Esophagus muscularis mucosa (tissue), 4 donors: Measurements from ENCODE around the gene ANK3. TPM values are rescaled to one million over a fixed set of nuclear protein-coding genes. Genes with fewer than 3 reads are reported as not detected.

Experiments used
- DNase-seq: peaks from one replicate; pipeline ENCODE4 v3.0.0-alpha.2; 2017; ENCODE audit errors: extremely low spot score
- H3K27ac ChIP-seq, 4 donors: fragments of 200-600 bp; sonication (generic); replicated peaks in 1 of 4; 1 replicate in 3 of 4; 2 replicates in 1 of 4; pipeline ENCODE4 v1.5.1; 2016 to 2019; ENCODE audit warnings: mild to moderate bottlenecking in 1 of 4
- H3K27me3 ChIP-seq, 4 donors: fragments of 200-600 bp; sonication (generic); one replicate each; pipeline versions ENCODE4 v1.5.1 to v1.6.0; 2016 to 2019
- H3K36me3 ChIP-seq, 4 donors: fragments of 200-600 bp; sonication (generic); one replicate each; pipeline ENCODE4 v1.5.1; 2016 to 2019
- H3K4me1 ChIP-seq, 4 donors: fragments of 200-600 bp; sonication (generic); one replicate each; pipeline ENCODE4 v1.5.1; 2016 to 2019
- H3K4me3 ChIP-seq, 4 donors: fragments of 200-600 bp; sonication (generic); 1 replicate in 2 of 4; 2 replicates in 2 of 4; pipeline ENCODE4 v1.5.1; 2016 to 2019; ENCODE audit warnings: mild to moderate bottlenecking in 4 of 4, moderate library complexity in 1 of 4
- H3K9me3 ChIP-seq, 4 donors: fragments of 200-600 bp; sonication (generic); 1 replicate in 3 of 4; 2 replicates in 1 of 4; pipeline ENCODE4 v1.5.1; 2016 to 2019
- CTCF ChIP-seq, 3 experiments: fragments of 200-600 bp in 2 of 3; fragments of 450-650 bp in 1 of 3; sonication (generic) in 2 of 3; IDR thresholded peaks; one replicate each; pipeline ENCODE4 v1.5.1; 2017 to 2019; ENCODE audit warnings: antibody characterized with exemption in 3 of 3, mild to moderate bottlenecking in 2 of 3, moderate library complexity in 1 of 3
- EP300 ChIP-seq: sonication (generic); formaldehyde crosslinking; IDR thresholded peaks from one replicate; pipeline ENCODE4 v1.6.1; 2017; ENCODE audit warnings: antibody characterized with exemption
- POLR2A ChIP-seq: fragments of 450-650 bp; IDR thresholded peaks from one replicate; pipeline ENCODE4 v1.6.1; 2017; ENCODE audit warnings: antibody characterized with exemption, moderate library complexity, mild to moderate bottlenecking, low read depth
- POLR2AphosphoS5 ChIP-seq, 2 donors: sonication (generic); formaldehyde crosslinking; IDR thresholded peaks; one replicate each; pipeline ENCODE4 v1.6.1; 2017; ENCODE audit warnings: antibody characterized with exemption in 2 of 2
- WGBS: methylation state at CpG from one replicate; pipeline ENCODE4 v1.1.5; 2018; 5-methylcytosine and 5-hydroxymethylcytosine counted together
- intact Hi-C: fragments of 100-400 bp; cut with DNase I; formaldehyde crosslinking; loops from one replicate; pipeline ENCODE4 v1.15.1; 2023
- total RNA-seq, 4 donors: library from RNA; depleted of rRNA; stranded (reverse); fragments of >200 nt; gene quantifications; one replicate each; pipeline versions ENCODE4 v1.1.0 to v1.2.1, GENCODE V29; 2016

ANK3 gene
- total RNA-seq, 4 donors from 2014 or later: 25.5 to 44.9 (median 26.6) TPM

DNA sequence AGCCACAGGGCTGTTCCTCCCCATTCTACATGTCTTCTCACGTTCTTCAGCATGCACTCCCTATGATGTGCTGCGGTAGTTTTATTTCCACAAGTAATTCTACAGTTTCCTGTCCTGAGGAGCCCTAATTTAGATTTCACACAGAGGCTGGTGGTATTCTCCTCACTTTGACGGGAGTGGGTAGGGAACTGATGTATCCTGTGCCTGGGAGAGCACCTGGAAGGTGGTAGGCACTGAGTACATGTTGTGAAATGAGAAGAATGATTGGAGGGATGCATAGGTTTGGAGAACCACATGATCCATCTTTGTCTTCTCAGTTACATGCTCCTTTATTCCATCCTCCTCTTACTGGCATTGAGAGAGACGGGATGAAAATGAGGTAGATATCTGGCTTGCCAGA, 365.2 kb downstream of the ANK3 start:
- TF ChIP-seq CTCF (IDR thresholded peaks at IDR 0.05) (no peak), POLR2A (no peak), POLR2AphosphoS5 (IDR thresholded peaks at IDR 0.05) (no peak), EP300 (no peak)
- 95% methylated on average over 4 of the region's 4 CpGs for WGBS
- H3K36me3 ChIP-seq: no peaks in the 10 kb centered on the region
- intact Hi-C loops: no loop called here
- H3K4me3 ChIP-seq: no peak overlapping the region
- no peak for DNase-seq
- no peaks in the 10 kb centered on the region for H3K9me3 ChIP-seq
- no peak overlapping the region for H3K27ac ChIP-seq
- no peaks in the 10 kb centered on the region for H3K4me1 ChIP-seq
- no peaks in the 10 kb centered on the region for H3K27me3 ChIP-seq

DNA sequence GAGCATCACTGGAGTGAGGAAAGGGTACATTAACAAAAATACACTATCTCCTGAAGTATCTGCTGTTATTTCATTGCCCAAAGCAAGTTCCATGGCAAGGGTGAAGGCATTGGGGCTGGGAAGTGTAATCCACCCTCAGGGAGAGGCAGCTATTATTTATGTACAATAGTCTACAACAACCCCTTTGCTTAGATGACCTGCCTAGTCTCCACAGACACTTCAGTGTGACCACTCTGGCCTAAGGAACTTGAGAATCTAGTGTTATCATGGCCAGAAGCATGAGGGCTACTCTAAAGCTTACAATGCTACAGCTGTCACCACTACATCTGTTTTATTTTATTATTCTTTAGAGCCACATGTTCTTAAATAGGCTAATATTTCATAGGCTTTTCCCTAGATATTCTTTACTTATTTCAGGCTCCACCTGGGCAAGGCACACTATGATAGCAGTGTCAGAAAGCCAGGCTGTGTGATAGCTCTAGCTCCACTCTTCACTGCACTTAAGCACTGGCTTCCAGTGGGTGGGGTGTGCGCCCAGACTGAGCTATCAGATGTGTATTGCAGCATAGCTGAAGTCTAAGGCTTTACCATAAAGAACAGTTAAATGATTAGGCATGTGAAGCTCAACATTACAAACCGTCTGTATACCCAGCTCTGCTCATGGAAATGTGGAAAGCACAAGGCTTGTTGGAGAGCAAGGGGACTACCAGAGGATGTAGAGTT, 366.4 kb downstream of the ANK3 start:
- Histone ChIP-seq H3K9me3 (no peaks in the 10 kb centered on the region), H3K36me3 (no peaks in the 10 kb centered on the region), H3K27ac (no peak overlapping the region), H3K4me3 (no peak overlapping the region), H3K27me3 (no peaks in the 10 kb centered on the region), H3K4me1 (no peaks in the 10 kb centered on the region)
- no peak for TF ChIP-seq CTCF (IDR thresholded peaks at IDR 0.05)
- TF ChIP-seq POLR2A: no peak
- TF ChIP-seq EP300: no peak
- TF ChIP-seq POLR2AphosphoS5 (IDR thresholded peaks at IDR 0.05): no peak
- no peak for DNase-seq
- intact Hi-C loops: no loop called here
- WGBS: 82% methylated on average over 2 of the region's 2 CpGs

DNA sequence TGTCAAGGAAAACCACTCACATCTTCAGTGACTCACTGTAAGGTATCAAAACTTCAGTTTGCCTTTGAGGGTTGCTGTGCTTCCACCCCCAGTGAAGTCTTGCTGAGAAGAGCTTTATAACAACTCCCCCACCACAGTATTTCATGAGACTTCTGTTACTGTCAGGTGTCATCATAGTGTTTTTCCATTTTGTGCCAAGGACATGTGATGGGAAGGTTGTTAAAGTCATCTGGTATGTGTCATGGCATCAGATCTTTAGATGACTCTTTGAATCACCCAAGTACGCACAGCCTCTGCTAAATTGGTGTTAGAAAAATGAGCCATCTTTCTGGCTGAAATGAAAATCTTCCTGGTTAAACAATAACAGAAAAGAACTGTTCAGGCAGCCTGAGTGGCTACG, 368.3 kb downstream of the ANK3 start:
- Histone ChIP-seq H3K36me3 (no peaks in the 10 kb centered on the region), H3K27ac (no peak overlapping the region), H3K9me3 (no peaks in the 10 kb centered on the region), H3K27me3 (no peaks in the 10 kb centered on the region), H3K4me3 (no peak overlapping the region), H3K4me1 (no peaks in the 10 kb centered on the region)
- TF ChIP-seq CTCF (IDR thresholded peaks at IDR 0.05): no peak
- no peak for TF ChIP-seq EP300
- TF ChIP-seq POLR2A: no peak
- no peak for TF ChIP-seq POLR2AphosphoS5 (IDR thresholded peaks at IDR 0.05)
- intact Hi-C loops: no loop called here
- DNase-seq: no peak
- WGBS: 88% methylated on average over 2 of the region's 2 CpGs

- Histone ChIP-seq H3K4me1 (no peaks in the 10 kb centered on the region), H3K9me3 (no peaks in the 10 kb centered on the region), H3K4me3 (no peak overlapping the region), H3K27me3 (no peaks in the 10 kb centered on the region), H3K27ac (no peak overlapping the region), H3K36me3 (no peaks in the 10 kb centered on the region)
- 89% methylated on average over 3 of the region's 3 CpGs for WGBS
- DNase-seq: no peak
- TF ChIP-seq CTCF (IDR thresholded peaks at IDR 0.05): no peak
- TF ChIP-seq EP300: no peak
- TF ChIP-seq POLR2A: no peak
- TF ChIP-seq POLR2AphosphoS5 (IDR thresholded peaks at IDR 0.05): no peak
- intact Hi-C loops: no loop called here
Measured at GRCh38 chr10:60016794-60017193, 372.9 kb downstream of the ANK3 start.
